DOHH2 (cell line): Measurements from ENCODE around the gene HSPH1.

Experiments used
- H3F3A ChIP-seq: fragments of 200-600 bp; sonication (generic), shearing (Covaris generic); 2 replicates; pipeline ENCODE4 v1.6.0; 2016; ENCODE audit warnings: antibody characterized with exemption, mild to moderate bottlenecking; ENCODE audit not compliant: control insufficient read depth, insufficient read depth
- H3K27ac ChIP-seq: fragments of 200-600 bp; sonication (generic); 2 replicates; pipeline ENCODE4 v1.5.1; 2014; ENCODE audit warnings: low read depth, mild to moderate bottlenecking, low read length, moderate library complexity
- H3K27me3 ChIP-seq: fragments of 200-600 bp; sonication (generic); 2 replicates; pipeline ENCODE4 v1.6.1; 2014; ENCODE audit warnings: mild to moderate bottlenecking, low read length, mixed read lengths; ENCODE audit not compliant: control insufficient read depth
- H3K36me3 ChIP-seq: fragments of 200-600 bp; sonication (generic); 2 replicates; pipeline ENCODE4 v1.6.1; 2014; ENCODE audit warnings: mild to moderate bottlenecking, low read length, moderate library complexity, mixed read lengths; ENCODE audit not compliant: control insufficient read depth
- H3K4me1 ChIP-seq: fragments of 200-600 bp; sonication (generic); 2 replicates; pipeline ENCODE4 v1.6.1; 2014; ENCODE audit warnings: mild to moderate bottlenecking, low read length, mixed read lengths; ENCODE audit not compliant: control insufficient read depth
- H3K4me2 ChIP-seq: fragments of 200-600 bp; sonication (generic); 2 replicates; pipeline ENCODE4 v1.6.0; 2014; ENCODE audit warnings: mild to moderate bottlenecking, low read length, moderate library complexity
- H3K4me3 ChIP-seq: fragments of 200-600 bp; sonication (generic); 2 replicates; pipeline ENCODE4 v1.5.1; 2014; ENCODE audit warnings: mild to moderate bottlenecking, low read length, mixed read lengths
- H3K79me2 ChIP-seq: fragments of 200-600 bp; sonication (generic); 2 replicates; pipeline ENCODE4 v1.6.1; 2014; ENCODE audit warnings: mild to moderate bottlenecking, low read length, mixed read lengths; ENCODE audit not compliant: control insufficient read depth
- H3K9me2 ChIP-seq: fragments of 200-600 bp; sonication (generic); replicated peaks from 2 replicates; pipeline ENCODE4 v1.6.1; 2014; ENCODE audit warnings: mild to moderate bottlenecking, low read length, mixed read lengths; ENCODE audit not compliant: control insufficient read depth
- H3K9me3 ChIP-seq: fragments of 200-600 bp; sonication (generic); 2 replicates; pipeline ENCODE4 v1.6.1; 2014; ENCODE audit warnings: antibody characterized with exemption, low read length, mixed read lengths; ENCODE audit not compliant: control insufficient read depth, insufficient read depth
- H4K20me1 ChIP-seq: fragments of 200-600 bp; sonication (generic); 2 replicates; pipeline ENCODE4 v1.6.0; 2014; ENCODE audit warnings: low read depth, mild to moderate bottlenecking, antibody characterized with exemption, low read length, moderate library complexity; ENCODE audit not compliant: control insufficient read depth, insufficient read depth
- CTCF ChIP-seq: fragments of 200-600 bp; sonication (generic); IDR thresholded peaks from one replicate; pipeline ENCODE4 v1.5.1; 2014; ENCODE audit warnings: antibody characterized with exemption, mild to moderate bottlenecking, low read depth, low read length; ENCODE audit not compliant: poor library complexity, severe bottlenecking
- EZH2phosphoT487 ChIP-seq: fragments of 200-600 bp; sonication (generic); IDR thresholded peaks from 2 replicates; pipeline ENCODE4 v1.6.1; 2017; ENCODE audit warnings: borderline replicate concordance, mild to moderate bottlenecking, antibody characterized with exemption, low read length, moderate library complexity, mixed read lengths

Gene HSPH1

GRCh38 chr13:31110169-31110568 lies 51.5 kb downstream of the HSPH1 start:
- Histone ChIP-seq H3K4me1 (no peaks in the 10 kb centered on the region), H3K27me3 (peaks cover 18% of the 10 kb centered on the region), H4K20me1 (no peaks in the 10 kb centered on the region), H3K4me2 (no peak overlapping the region), H3K36me3 (no peaks in the 10 kb centered on the region), H3K9me3 (no peaks in the 10 kb centered on the region), H3F3A (no peaks in the 10 kb centered on the region), H3K4me3 (no peak overlapping the region), H3K9me2 (no peaks in the 10 kb centered on the region), H3K79me2 (no peaks in the 10 kb centered on the region), H3K27ac (no peak overlapping the region)
- TF ChIP-seq EZH2phosphoT487 (no peak), CTCF (no peak)

DNA sequence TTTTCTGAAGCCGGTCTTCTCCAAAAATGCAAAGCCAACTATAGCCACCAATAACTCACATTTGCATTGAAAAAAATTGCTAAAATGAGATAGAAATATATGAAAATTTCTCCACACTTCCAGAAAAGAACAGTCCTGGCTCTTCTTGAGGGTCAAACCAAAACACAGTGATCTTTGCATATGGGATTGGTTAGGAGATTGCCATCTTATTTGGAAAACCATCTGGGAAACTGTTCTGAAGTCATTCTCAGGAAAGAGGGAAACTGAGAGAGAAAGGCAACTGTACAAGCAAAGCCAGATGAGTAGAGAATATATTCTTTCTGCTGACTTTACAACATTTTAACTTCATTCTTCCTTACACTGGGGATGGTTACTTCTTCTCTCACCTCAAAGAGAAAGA lies 54.6 kb downstream of the HSPH1 start:
- Histone ChIP-seq H3K27ac (no peak overlapping the region), H3K4me2 (no peak overlapping the region), H3K4me1 (no peaks in the 10 kb centered on the region), H3K79me2 (no peaks in the 10 kb centered on the region), H3F3A (no peaks in the 10 kb centered on the region), H3K4me3 (no peak overlapping the region), H4K20me1 (no peaks in the 10 kb centered on the region), H3K36me3 (no peaks in the 10 kb centered on the region), H3K27me3 (no peaks in the 10 kb centered on the region; the same call in none of the 2 replicates), H3K9me3 (no peaks in the 10 kb centered on the region), H3K9me2 (no peaks in the 10 kb centered on the region)
- no peak for TF ChIP-seq EZH2phosphoT487
- no peak for TF ChIP-seq CTCF

DNA sequence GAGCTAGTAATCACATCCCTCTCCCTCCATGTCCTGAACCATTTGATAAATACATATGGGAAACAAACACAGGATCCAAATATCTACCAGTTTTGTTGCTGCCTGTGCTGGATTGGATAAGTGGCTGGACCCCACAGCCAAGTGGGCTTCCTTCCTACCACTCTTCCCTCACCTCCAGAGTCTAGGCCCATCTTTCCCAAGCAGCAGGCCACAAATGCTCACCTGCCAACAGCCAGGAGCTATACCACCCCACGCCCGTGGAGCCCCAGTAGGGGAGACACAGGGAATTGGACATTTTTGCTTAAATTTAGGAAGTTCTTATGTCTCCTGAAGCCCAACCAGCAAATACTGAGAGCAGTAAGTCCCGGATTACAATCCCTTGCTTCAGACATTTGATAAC lies 55.8 kb downstream of the HSPH1 start:
- no peak overlapping the region for H3K27ac ChIP-seq
- H3K4me1 ChIP-seq = no peaks in the 10 kb centered on the region
- no peaks in the 10 kb centered on the region for H3K36me3 ChIP-seq
- H3K9me3 ChIP-seq = no peaks in the 10 kb centered on the region
- no peak overlapping the region for H3K4me2 ChIP-seq
- no peaks in the 10 kb centered on the region for H3K79me2 ChIP-seq
- no peaks in the 10 kb centered on the region for H3K9me2 ChIP-seq
- no peaks in the 10 kb centered on the region; the same call in none of the 2 replicates for H3K27me3 ChIP-seq
- H3K4me3 ChIP-seq = no peak overlapping the region
- H4K20me1 ChIP-seq = no peaks in the 10 kb centered on the region
- TF ChIP-seq CTCF = no peak
- TF ChIP-seq EZH2phosphoT487 = no peak
- H3F3A ChIP-seq = no peaks in the 10 kb centered on the region
